HG03520 (cell line): Measurements from ENCODE around the gene TUBB6.
A peak's percentile ranks its signal among the peaks of the same experiment; 100 is the strongest.

Experiments
- ATAC-seq: cut with Tn5 transposase; IDR thresholded peaks from one replicate; pipeline ENCODE4 v1.9.1; 2021; ENCODE audit warnings: mild to moderate bottlenecking, moderate library complexity; ENCODE audit not compliant: unreplicated experiment

The TUBB6 gene

DNA sequence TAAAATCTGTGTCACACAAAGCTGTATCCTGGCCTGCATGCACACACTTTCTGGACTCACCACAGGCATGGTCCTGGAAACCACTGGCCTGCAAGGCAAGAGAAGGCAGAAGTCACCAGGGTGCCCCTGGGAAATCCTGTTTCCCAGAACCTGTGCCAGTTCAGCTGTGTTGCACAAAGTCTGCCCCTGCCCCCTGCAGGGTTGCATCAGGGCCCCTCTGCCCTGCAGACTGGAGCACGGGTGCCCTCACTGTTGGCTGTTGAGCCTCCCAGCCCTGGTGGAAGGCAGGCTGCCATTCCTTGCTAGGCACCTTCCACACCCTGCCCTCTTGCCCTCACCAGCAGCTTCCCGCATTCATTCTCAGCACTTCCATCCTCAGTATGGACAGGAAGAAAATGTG is 18.0 kb upstream of the TUBB6 start:
- ATAC-seq, result no peak

DNA sequence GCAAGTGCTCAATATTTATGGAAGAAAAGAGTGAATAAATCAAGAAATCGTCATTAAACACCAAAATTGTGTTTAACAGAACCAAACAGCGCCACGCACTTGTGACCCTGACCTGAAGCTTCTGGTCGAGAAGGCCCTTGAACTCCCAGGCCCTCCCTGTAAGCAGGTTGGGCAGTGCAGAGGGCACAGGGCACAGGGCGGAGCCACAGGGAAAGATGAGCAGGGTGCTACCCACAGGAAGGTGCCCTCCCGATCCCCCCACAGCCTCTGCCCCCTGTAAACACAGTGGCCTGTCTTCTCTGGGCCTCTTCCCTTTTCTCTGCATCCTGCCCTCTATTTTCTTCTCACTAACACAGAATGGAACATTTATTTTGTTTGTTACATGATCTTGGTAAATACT is 16.9 kb upstream of the TUBB6 start:
- ATAC-seq, result no peak

DNA sequence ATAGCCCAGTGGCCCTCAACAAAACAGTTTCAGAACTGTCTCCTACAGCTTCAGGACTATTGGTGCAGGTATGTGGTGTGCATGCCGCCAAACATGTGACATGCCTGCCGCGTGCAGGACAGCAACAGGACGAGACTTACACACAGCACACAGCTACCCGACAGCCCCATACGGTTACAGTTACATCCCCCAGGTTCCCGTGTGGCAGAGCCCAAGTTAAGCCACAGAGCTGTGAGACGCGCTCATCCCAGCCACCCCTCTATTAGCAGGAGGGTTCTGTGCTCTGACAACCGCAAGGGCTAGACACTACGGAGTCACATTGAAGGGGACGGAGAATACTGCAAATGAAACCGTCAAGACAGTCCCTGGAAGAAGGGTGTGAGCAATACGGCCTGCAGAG is 16.4 kb upstream of the TUBB6 start:
- ATAC-seq, result no peak

DNA sequence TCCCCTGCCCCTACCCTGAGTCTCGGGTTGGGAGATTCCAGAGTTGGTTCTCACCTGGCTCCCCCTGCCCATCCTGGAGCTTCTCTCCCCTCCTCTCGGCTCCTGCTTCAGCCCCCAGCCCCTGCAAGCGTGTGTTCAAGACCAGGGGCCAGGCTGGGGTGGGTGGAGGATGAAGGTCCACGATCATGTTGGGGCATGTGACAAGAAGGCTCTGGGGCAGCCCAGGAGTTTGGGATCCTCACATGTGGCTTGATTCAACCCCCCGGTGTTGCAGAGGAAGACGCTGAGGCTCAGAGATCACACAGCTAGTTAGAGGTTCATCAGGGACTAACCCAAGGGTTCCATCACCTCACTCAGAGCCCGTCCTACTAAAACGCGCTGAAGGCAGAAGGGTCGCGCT is 14.2 kb upstream of the TUBB6 start:
- no peak for ATAC-seq

DNA sequence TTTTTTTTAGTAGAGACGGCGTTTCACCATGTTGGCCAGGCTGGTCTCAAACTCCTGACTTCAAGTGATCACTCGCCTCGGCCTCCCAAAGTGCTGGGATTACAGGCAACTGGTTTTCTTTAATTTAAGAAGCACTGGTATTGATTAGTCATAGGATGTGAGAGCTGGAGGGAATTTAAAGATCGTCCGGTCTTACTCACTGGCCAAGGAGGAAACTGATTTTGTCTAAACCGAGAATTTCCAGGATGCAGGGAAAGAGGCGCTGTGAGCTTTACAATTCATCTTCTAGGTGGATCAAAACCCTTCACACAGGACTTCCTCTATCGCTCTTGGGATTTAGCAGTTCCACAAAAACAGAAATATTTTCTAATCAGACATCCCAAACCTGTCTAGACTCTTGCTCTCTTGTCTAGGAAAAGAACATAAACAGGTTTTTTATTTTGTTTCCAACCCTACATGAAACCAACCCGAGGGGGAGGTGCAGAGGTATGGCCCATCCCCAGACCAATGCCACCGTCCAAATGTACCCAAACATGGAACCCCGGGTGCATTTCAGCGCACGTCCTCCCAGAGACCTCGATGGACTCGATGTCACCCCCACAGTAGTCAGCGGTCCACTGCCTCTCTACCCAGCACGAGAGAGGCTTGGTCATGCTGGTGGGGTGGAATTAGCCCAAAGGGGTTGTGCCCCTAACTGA is 12.5 kb upstream of the TUBB6 start:
- no peak for ATAC-seq

DNA sequence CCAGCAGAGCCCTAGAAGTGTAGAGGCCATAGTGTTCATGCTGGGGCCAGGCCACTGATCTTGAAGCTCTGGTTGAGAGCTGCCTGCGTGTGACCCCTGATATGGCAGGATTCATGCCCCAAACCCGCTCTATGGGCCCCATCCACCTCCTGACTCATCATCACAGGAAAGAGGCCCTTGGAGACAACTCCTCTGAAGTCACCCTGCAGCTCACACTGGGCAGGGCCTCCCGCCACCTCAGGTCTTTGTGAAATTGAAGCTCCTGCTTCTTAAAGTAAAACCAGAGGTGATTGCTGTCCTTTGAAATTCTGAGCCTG is 12.0 kb upstream of the TUBB6 start:
- ATAC-seq, result no peak

DNA sequence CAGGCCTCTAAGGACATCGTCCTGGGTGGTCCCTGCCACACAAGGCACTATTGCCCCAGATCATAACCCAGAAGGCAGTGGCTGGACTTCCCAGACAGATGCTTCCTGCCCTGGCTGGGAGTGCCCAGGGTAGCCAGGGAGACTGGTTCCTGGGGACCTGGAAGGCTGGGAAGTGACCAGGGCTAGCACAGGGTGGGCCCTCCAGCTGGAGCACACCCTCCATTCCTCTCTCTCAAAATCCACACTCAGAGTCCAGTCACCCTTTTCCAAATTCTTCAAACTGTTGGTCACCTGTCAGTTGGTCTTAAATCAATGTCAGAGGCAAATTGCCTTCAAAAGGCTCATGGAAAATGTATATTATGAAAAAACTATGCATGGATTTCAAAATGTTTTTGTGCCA is 11.6 kb upstream of the TUBB6 start:
- no peak for ATAC-seq

DNA sequence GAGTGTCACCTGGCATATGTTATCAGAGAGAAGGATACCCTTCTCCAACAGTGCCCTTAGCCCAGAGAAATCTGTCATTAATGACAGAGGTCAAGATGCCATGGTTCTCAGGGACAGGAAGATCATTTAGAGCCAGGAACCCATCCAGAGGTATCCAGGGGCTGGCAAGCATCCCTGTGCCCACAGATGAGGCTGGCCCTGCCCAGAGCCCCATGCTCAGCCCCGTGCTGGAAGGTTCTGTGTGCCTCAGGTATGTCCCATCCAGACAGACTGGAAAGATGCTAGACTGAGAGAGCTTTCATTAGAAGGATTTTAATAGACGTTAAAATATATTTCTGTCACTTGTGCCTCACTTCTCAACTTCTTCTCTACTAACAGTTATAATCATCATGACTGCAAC is 8.2 kb upstream of the TUBB6 start:
- ATAC-seq, result no peak

DNA sequence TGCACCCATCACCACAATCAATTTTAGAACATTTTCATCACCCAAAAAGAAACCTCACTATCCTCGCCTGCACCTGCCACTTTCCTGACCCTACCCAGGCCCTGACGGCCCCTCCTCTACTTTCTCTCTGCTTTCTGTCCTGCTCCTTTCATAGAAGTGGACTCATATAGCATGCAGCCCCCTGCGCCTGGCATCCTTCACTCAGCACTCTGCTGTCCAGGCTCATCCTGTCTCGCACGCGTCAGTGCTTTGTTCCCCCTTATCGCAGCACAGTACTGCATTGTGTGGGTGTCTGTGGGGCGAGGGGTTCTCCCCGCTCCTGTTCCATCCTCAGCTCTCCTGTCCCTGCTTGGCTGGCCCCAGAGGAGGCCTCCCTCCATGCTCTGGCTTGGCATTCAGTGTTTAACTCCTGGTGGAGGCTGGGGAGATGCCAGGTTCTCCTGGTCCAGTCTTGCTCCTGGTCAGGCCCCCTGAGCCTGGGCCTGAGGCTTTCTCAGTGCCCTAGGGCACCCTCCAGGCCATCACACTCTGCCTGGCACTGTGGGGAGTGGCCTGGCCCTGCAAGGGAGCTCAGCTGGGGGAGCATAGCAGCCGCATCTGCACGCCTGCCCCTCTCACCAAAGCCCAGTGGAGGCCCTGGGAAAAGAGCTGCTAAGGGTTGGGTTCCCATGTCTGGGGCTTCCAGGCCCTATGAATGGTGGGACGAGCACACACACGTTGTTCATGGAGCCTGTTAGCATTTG is 6.6 kb upstream of the TUBB6 start:
- ATAC-seq, result no peak

DNA sequence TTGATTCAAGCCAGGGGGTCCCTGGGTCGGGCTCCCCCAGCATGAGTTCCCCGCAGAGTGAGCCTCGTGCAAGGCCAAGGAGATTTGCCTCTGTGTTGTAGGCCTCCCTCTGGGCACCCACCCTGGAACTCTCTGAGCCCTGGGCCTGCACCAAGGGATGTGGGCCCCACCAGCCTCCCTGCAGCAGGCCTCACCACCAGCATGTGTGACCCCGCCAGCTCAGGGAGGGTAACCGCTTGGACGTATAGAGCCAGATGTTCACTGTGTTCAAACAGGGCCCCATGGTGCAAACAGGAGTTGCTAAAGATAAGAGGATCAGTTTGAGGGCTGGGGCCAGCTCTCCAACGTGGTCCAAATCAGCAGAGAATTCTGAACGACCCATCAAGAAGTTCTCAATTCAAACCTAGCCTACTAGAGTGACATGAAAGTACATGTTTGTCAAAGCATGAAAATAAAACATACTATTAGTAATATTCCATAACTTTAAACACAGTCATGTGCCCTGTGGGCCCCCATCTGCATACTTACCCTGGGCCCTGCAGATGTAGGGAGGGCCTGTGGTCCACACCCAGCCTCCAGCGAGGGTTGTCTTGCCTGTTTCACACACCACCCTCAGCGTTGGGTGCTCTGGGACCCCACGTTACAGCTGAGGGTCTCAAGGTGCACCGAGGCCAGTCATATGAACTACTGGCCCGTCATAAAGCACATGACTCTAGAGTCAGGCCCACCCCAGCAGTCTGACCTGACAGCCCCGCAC is 5.5 kb upstream of the TUBB6 start:
- ATAC-seq, result no peak

DNA sequence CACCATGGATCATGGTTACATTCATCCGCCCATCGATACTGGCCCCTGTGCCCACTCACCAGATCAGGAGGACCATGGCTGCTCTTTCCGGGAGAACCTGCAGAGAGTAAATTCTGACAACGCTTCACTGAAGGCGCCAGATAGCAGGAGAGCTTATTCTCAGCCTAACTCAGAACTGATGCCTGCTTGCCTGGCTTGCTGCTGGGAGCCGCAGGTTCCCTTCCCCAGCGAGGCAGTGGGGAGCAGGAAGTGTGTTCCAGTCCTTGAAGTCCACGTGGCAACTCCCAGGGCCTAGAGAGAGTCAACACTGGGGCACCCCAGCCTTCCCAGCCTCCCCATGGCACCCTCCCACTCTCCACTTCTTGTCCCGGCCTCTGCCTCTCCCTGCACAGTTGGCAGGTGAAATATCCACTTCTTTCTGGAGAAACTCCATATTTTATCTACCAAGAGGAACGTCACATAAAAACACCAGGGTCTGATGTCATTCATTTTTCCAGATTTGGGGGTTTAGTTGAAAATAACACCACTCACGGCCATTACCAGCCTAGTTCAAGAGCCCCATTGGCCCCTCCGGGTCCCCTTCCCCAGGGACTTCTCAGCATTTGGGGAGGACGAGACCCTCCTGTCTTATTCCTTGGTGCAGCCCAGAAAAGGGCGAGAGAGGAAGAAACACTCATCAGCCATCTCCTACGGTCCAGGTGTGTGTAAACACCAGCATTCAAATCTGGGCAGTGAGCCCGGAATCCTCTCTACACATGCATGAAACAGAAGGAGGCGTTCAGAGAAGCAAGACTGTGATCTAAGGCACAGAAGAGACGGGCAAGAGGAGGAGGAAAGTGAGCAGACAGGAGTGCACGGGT is 3.5 kb upstream of the TUBB6 start:
- ATAC-seq, result no peak

DNA sequence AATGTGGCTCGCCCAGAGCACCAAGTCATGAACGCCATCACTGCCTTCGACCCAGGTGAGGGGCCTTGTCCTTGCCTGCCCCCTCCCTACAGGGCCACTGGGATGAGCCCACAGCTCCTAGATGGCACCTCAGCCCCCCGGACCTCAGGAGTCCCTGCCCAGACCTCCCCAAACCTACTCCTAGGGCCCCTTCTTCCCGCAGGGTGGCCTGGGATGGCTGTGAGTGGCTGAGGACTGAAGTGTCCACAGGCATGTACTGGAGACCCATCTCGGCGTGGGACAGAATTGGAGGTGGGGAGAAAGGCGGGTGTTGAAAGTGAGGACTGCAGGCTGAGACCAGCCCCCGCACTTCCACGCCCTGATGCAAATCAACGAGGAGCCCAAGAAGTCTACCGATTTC is 2.8 kb upstream of the TUBB6 start:
- no peak for ATAC-seq

DNA sequence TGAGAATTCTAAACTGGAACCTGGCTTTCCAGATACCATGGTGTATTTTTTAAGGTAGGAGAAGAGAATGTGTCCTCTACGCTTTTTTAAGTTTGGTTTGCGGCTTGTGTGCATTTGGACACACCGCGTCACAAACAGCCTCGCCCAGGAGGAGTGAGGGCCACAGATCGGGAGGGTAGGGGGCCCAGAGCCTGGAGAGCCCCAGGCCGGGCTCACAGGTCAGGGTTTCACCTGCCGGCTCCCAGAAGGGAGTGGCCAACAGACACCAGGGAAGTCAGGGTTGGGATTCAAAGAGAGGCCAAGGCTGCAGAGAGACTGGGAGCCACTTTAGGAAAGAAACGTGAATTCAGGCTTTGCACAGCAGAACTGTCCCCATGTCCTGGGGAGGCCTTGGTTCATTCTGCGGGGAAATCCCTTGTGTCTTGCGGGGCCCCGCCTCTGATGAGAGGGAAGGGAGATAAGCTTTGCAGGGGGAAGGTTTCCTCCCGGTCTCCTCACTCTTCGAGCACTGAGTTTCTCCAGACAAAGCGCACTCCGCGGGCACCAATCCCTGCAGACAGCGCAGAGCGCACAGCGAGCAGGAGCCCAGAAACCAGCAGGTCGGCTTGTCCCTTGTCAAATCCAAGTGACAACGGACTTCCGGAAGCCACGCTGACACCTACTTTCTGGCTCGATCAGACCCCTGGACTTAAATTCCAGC is 2.0 kb upstream of the TUBB6 start:
- no peak for ATAC-seq

DNA sequence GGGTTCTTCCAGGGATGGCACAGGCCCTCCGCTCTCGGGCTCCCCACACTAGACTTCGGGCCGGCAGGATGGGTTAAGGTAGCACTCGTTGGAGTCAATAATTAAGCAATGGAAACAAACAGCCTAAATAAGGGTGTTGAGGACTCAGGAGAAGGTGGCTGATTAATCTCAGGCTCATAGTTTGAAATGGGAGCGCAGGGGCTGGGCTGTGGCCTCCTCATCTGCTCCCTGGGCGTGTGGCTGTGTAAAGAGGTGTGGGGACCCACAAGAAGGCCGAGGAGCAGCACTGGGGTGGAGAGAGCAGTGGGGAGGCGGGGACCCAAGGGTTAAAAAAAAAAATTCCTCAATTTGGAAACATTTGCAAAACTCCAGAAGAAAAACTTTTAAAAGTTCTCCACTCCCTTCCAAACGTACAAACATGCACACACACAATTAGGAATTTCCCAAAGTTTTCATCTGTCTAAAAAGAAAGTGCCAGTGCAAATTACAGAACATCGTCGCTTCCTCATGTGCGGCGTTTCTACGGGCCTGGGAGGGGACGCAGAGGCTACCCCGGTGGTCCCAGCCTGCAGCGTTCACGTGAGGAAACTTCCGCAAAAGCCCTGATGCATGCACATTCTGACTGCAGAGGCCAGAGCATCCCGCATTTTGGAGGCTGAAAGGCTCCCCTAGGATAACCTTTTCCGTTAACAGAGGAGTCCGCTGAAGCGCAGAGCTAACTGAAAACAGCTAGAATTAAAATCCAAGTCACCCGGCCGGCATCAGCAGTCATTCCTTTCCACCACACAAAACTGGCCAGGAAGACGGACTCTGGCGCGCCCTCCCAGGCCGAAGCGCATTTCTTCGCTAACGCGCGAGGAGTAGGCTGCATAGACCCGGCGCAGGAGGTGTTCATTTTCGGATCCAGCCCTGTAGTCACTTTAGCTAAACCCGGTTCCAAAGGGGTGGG is 1.0 kb upstream of the TUBB6 start:
- ATAC-seq, result no peak

DNA sequence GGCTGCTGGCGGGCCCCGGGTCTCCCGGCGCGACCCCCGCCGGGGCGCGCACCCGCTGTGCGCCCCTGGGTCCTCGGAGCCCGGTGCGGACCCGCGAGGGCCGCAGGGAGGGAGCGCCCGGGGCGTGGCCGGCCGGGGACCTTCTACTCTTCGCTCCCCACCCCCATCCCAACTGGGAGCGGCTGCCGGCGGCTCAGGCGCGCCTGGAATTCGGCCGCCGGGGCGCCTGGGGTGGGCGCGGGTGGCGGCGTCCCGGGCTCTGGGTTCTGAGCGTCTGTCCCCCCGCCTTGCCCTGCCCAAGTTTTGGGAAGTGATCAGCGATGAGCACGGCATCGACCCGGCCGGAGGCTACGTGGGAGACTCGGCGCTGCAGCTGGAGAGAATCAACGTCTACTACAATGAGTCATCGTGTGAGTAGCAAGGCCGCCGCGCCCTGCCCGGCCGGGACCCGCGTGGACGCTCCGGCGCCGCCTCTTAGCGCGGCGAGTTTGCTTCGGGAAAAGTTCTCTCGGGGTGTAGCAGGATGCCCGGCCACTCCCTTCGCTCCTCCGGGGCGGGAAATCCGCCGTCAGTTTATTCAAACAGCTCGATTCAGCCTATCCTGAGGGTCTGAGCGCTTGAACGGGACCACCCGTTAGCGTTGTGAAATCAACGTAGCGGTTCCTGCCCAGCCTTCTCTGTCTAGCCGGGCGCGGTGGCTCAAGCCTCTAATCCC is 502 bp downstream of the TUBB6 start:
- ATAC-seq, result peak; percentile 61

DNA sequence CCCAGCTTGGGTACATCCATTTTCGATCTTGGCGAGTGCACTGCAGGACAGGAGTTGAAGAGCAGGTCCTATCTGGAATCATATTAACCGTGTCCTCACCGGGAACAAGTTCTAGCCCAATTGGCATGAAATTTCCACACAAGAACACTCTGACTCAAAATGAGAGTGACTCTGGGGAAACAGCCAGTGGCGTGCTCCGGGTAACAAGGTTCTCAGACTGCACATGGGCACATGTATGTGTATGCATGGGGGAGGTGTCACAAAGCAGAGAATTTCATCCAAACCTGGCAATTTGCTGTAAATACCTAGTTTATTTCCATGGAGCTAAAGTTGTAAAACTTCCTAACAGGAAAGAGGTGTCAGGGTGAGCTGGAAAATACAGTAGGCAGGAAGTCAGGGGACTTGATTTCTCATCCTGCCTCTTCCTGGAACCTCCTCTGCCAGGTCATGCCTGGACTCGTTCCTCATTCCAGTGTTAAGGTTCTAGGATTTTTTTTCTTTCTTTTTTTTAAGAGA is 1.7 kb downstream of the TUBB6 start:
- ATAC-seq, result no peak

DNA sequence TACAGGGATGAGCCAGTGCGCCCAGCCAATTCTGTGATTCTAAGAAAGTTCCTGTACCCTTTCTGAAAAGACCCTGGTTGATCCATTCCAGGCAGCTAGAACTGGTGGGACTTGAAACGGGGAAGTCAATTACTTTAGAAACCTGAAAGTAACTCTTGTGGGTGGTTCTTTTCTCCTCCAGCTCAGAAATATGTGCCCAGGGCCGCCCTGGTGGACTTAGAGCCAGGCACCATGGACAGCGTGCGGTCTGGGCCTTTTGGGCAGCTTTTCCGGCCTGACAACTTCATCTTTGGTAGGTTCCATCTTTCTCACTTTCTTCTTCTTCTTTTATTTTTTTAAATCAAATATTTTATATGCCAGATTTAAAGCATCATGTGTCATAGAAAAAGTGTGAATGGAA is 2.7 kb downstream of the TUBB6 start:
- no peak for ATAC-seq

DNA sequence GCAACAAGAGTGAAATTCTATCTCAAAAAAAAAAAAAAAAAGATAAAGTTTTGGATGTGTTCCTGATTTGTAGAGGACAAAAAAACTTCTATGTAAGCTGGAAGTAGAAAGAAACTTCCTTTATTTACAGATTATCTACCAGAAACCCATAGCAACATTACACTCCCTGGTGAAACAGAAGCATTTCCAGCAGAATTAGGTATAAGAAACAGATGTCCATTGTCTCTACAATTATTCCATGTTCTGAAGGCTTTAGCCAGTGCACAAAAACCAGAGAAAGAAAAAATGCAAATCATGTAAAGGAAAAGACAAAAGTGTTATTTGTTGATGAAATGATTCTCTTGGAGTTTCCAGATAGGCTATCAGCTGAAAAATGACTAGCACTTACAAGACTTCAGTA is 4.9 kb downstream of the TUBB6 start:
- no peak for ATAC-seq
